ENCODE results near the gene KCNJ8. TPM values are rescaled to one million over a fixed set of nuclear protein-coding genes. Genes with fewer than 3 reads are reported as not detected.

The KCNJ8 gene
- total and polyA plus RNA-seq, 12 donors = 13.8 to 128 (median 54.8) TPM

- Histone ChIP-seq H3K4me1 (peaks cover 0 to 54% (median 12%) of the 10 kb centered on the region in 9 donors), H3K36me3 (peaks cover 0 to 29% (median 0%) of the 10 kb centered on the region in 9 donors), H3K27ac (peak overlapping the region in 5 of 10 donors; percentile 6 to 63 (median 55)), H3K27me3 (no peaks in the 10 kb centered on the region), H3K4me3 (no peak overlapping the region), H3K9me3 (no peaks in the 10 kb centered on the region)
- ATAC-seq (peak in 5 of 8 donors; percentile 40 to 67 (median 48)), DNase-seq (no peak)
- no peak for TF ChIP-seq CTCF (IDR thresholded peaks at IDR 0.05)
- WGBS, 2 donors = 7 to 25% methylated on average over 2 of the region's 2 CpGs
- intact Hi-C loops (cut with DNase I) = loop anchor here in 2 of 10 donors (5.0 to 10.0 kb wide), 3 partner anchors 41 to 104 kb away; partner anchors contain the start of gene KCNJ8 (in 1 of the 2)
Observed at GRCh38 chr12:21818627-21819026, 44.1 kb upstream of the KCNJ8 start.

GRCh38 chr12:21815306-21816062, 41.0 kb upstream of the KCNJ8 start:
- intact Hi-C loops (cut with DNase I) = loop anchor here in 2 of 10 donors (5.0 to 10.0 kb wide), 3 partner anchors 38 to 101 kb away; partner anchors contain the start of gene KCNJ8 (in 1 of the 2)
- no peak overlapping the region for H3K4me3 ChIP-seq
- ATAC-seq = peak in 3 of 8 donors; percentile 22 to 47 (median 27)

GRCh38 chr12:21814814-21815213, 40.3 kb upstream of the KCNJ8 start:
- DNase-seq (no peak), ATAC-seq (no peak)
- no peak for TF ChIP-seq CTCF (IDR thresholded peaks at IDR 0.05)
- Histone ChIP-seq H3K27ac (peak overlapping the region in 3 of 10 donors; percentile 10 to 50 (median 13)), H3K4me3 (no peak overlapping the region), H3K9me3 (peaks cover 0 to 4% (median 0%) of the 10 kb centered on the region in 11 donors), H3K4me1 (peaks cover 0 to 36% (median 7%) of the 10 kb centered on the region in 9 donors), H3K27me3 (no peaks in the 10 kb centered on the region), H3K36me3 (peaks cover 0 to 56% (median 0%) of the 10 kb centered on the region in 9 donors)
- intact Hi-C loops (cut with DNase I) = loop anchor here in 3 of 10 donors (5.0 to 10.0 kb wide), 3 partner anchors 38 to 100 kb away; partner anchors contain the start of gene KCNJ8 (in 1 of the 3)
- WGBS, 2 donors = 89 to 93% methylated on average over 3 of the region's 3 CpGs

More at GRCh38 chr12:21815306-21816062, 41.0 kb upstream of the KCNJ8 start:
- no peak for DNase-seq
- peaks cover 0 to 49% (median 0%) of the 10 kb centered on the region in 9 donors for H3K36me3 ChIP-seq
- no peaks in the 10 kb centered on the region for H3K27me3 ChIP-seq
- peaks cover 0 to 43% (median 11%) of the 10 kb centered on the region in 9 donors for H3K4me1 ChIP-seq
- no peak for TF ChIP-seq CTCF (IDR thresholded peaks at IDR 0.05)
- H3K9me3 ChIP-seq = peaks cover 0 to 2% (median 0%) of the 10 kb centered on the region in 11 donors
- WGBS, 2 donors = 70 to 78% methylated on average over 1 of the region's 1 CpG
- H3K27ac ChIP-seq = peak overlapping the region in 2 of 10 donors; percentile 15 to 41

- WGBS, 2 donors = 86 to 93% methylated on average over 2 of the region's 2 CpGs
- H3K27me3 ChIP-seq = no peaks in the 10 kb centered on the region
- peak overlapping the region in 6 of 10 donors; percentile 13 to 50 (median 23) for H3K27ac ChIP-seq
- H3K4me1 ChIP-seq = peaks cover 0 to 31% (median 5%) of the 10 kb centered on the region in 9 donors
- TF ChIP-seq CTCF (IDR thresholded peaks at IDR 0.05) = no peak
- intact Hi-C loops (cut with DNase I) = loop anchor here in 2 of 10 donors (5.0 to 10.0 kb wide), 2 partner anchors 37 to 100 kb away; no protein-coding TSS in a partner anchor
- H3K4me3 ChIP-seq = no peak overlapping the region
- DNase-seq (no peak), ATAC-seq (no peak)
- H3K9me3 ChIP-seq = peaks cover 0 to 4% (median 0%) of the 10 kb centered on the region in 11 donors
- H3K36me3 ChIP-seq = peaks cover 0 to 60% (median 0%) of the 10 kb centered on the region in 9 donors
Observed at GRCh38 chr12:21814327-21814726, 39.8 kb upstream of the KCNJ8 start.
